Keratinocyte (primary cell): ENCODE data around the gene NGEF. TPM values are rescaled to one million over a fixed set of nuclear protein-coding genes. Genes with fewer than 3 reads are reported as not detected.

Experiments
- DNase-seq: peaks from one replicate; pipeline ENCODE4 v3.0.0-alpha.2; 2011; ENCODE audit warnings: low read depth, missing footprints, low spot score
- FAIRE-seq: peaks from 2 replicates; lab custom pipeline; 2011; peaks lifted over from hg19 to GRCh38; lab: Jason Lieb, UNC
- H2AFZ ChIP-seq: 2 replicates; pipeline ENCODE4 v1.6.0; 2012; ENCODE audit warnings: low read length, control low read depth, inconsistent platforms; ENCODE audit not compliant: control insufficient read depth
- H3K27ac ChIP-seq: 2 replicates; pipeline ENCODE4 v1.5.1; 2011; ENCODE audit warnings: low read length; ENCODE audit not compliant: control insufficient read depth, insufficient read depth
- H3K27me3 ChIP-seq: 3 replicates; pipeline ENCODE4 v1.6.0; 2011; ENCODE audit warnings: low read length; ENCODE audit not compliant: control insufficient read depth, insufficient read depth; ENCODE audit errors: extremely low read depth
- H3K36me3 ChIP-seq, 2 experiments: 2 replicates in 1 of 2; 3 replicates in 1 of 2; pipeline ENCODE4 v1.5.1; 2011; ENCODE audit warnings: low read length in 2 of 2, mild to moderate bottlenecking in 1 of 2; ENCODE audit not compliant: control insufficient read depth in 2 of 2, insufficient read depth in 2 of 2; ENCODE audit errors: extremely low read depth in 1 of 2
- H3K4me1 ChIP-seq: 3 replicates; pipeline ENCODE4 v1.5.1; 2011; ENCODE audit warnings: low read length; ENCODE audit not compliant: control insufficient read depth, insufficient read depth; ENCODE audit errors: extremely low read depth
- H3K4me2 ChIP-seq: 3 replicates; pipeline ENCODE4 v1.6.0; 2011; ENCODE audit warnings: low read depth, low read length; ENCODE audit not compliant: control insufficient read depth, insufficient read depth; ENCODE audit errors: extremely low read depth
- H3K4me3 ChIP-seq, 3 experiments: fragments of 200-600 bp in 1 of 3; sonication (generic) in 1 of 3; 2 replicates in 2 of 3; 3 replicates in 1 of 3; pipeline ENCODE4 v1.5.1; 2011 to 2016; ENCODE audit warnings: low read length in 3 of 3, mild to moderate bottlenecking in 3 of 3, control low read depth in 2 of 3, inconsistent platforms in 1 of 3, low read depth in 1 of 3, mixed read lengths in 1 of 3, mixed run types in 1 of 3, moderate library complexity in 1 of 3; ENCODE audit not compliant: control insufficient read depth in 2 of 3, insufficient read depth in 2 of 3; ENCODE audit errors: extremely low read depth in 1 of 3
- H3K79me2 ChIP-seq: 2 replicates; pipeline ENCODE4 v1.6.0; 2012; ENCODE audit warnings: low read length; ENCODE audit not compliant: control insufficient read depth, insufficient read depth
- H3K9ac ChIP-seq: 3 replicates; pipeline ENCODE4 v1.6.0; 2011; ENCODE audit warnings: low read length; ENCODE audit not compliant: control insufficient read depth, insufficient read depth; ENCODE audit errors: extremely low read depth
- H3K9me1 ChIP-seq: 3 replicates; pipeline ENCODE4 v1.6.0; 2011; ENCODE audit warnings: low read length; ENCODE audit not compliant: control insufficient read depth, insufficient read depth; ENCODE audit errors: extremely low read depth
- H3K9me3 ChIP-seq: 2 replicates; pipeline ENCODE4 v1.5.1; 2012; ENCODE audit warnings: low read depth, low read length; ENCODE audit not compliant: control insufficient read depth
- H4K20me1 ChIP-seq: 3 replicates; pipeline ENCODE4 v1.6.0; 2011; ENCODE audit warnings: low read length; ENCODE audit not compliant: control insufficient read depth, insufficient read depth; ENCODE audit errors: extremely low read depth
- EZH2 ChIP-seq: IDR thresholded peaks from one replicate; pipeline ENCODE4 v1.6.1; 2012; ENCODE audit warnings: inconsistent platforms, mild to moderate bottlenecking, low read length, moderate library complexity
- dilution Hi-C: fragments of 300-500 bp; cut with MboI; formaldehyde crosslinking; loops from one replicate; pipeline ENCODE4 v1.7.0; 2020; ENCODE audit warnings: low sequenced_read_pairs; ENCODE audit not compliant: extremely low pct_ligation_motif_present
- polyA plus RNA-seq, 5 experiments: library from polyadenylated mRNA; depleted of rRNA in 3 of 5; stranded (reverse) in 3 of 5; stranded (forward) in 1 of 5; unstranded in 1 of 5; fragments of >200 nt; gene quantifications; 1 replicate in 1 of 5; 2 replicates in 3 of 5; 3 replicates in 1 of 5; pipeline versions ENCODE4 v1.2.1 to v1.2.3, GENCODE V29; 2011 to 2012; ENCODE audit warnings: missing spikeins in 2 of 5, low read depth in 1 of 5, low replicate concordance in 1 of 5
- TF ChIP-seq, protein P1 (sequence below), 3 experiments: IDR thresholded peaks in 1 of 3; conservative IDR thresholded peaks in 1 of 3; optimal IDR thresholded peaks in 1 of 3; 2 replicates in 2 of 3; 3 replicates in 1 of 3; pipeline versions ENCODE3 to v1.5.1; 2011; ENCODE audit warnings: low read length in 3 of 3, mild to moderate bottlenecking in 3 of 3, moderate library complexity in 2 of 3, control low read depth in 1 of 3, inconsistent platforms in 1 of 3; ENCODE audit not compliant: insufficient read depth in 2 of 3; ENCODE audit errors: extremely low read depth in 1 of 3

NGEF gene
- polyA plus RNA-seq, 1 donor (not counting 4 experiments of a cell fraction or from before 2014, with no cell fraction given), result 0.17 TPM

DNA sequence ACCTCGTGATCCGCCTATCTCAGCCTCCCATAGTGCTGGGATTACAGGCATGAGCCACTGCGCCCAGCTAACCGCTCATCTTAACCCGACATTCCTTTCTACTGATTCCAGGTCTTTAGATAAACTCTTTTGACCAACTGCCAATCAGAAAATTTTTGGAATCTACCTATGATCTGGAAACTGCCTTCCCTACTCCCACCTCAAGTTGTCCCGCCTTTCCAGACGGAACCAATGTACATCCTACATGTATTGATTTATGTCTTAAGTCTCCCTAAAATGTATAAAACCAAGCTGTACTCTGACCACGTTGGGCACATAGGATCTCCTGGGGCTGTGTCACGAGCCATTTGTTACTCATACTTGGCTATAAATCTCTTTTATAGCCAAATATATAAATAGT lies 16.3 kb upstream of the NGEF start:
- peaks cover 25% of the 10 kb centered on the region for H3K4me1 ChIP-seq
- H3K4me3 ChIP-seq, result no peak overlapping the region
- H3K9me3 ChIP-seq, result no peaks in the 10 kb centered on the region
- no peaks in the 10 kb centered on the region for H3K9me1 ChIP-seq
- no peak overlapping the region for H3K4me2 ChIP-seq
- no peaks in the 10 kb centered on the region for H3K36me3 ChIP-seq
- H3K9ac ChIP-seq, result no peak overlapping the region
- H3K27me3 ChIP-seq, result no peaks in the 10 kb centered on the region
- no peaks in the 10 kb centered on the region for H3K79me2 ChIP-seq
- DNase-seq (no peak), FAIRE-seq (no peak)
- no peaks in the 10 kb centered on the region for H4K20me1 ChIP-seq
- H2AFZ ChIP-seq, result no peak overlapping the region
- peak overlapping the region; percentile 42 for H3K27ac ChIP-seq
- dilution Hi-C loops, result no loop called here
- TF ChIP-seq, protein P1, sequence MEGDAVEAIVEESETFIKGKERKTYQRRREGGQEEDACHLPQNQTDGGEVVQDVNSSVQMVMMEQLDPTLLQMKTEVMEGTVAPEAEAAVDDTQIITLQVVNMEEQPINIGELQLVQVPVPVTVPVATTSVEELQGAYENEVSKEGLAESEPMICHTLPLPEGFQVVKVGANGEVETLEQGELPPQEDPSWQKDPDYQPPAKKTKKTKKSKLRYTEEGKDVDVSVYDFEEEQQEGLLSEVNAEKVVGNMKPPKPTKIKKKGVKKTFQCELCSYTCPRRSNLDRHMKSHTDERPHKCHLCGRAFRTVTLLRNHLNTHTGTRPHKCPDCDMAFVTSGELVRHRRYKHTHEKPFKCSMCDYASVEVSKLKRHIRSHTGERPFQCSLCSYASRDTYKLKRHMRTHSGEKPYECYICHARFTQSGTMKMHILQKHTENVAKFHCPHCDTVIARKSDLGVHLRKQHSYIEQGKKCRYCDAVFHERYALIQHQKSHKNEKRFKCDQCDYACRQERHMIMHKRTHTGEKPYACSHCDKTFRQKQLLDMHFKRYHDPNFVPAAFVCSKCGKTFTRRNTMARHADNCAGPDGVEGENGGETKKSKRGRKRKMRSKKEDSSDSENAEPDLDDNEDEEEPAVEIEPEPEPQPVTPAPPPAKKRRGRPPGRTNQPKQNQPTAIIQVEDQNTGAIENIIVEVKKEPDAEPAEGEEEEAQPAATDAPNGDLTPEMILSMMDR (optimal IDR thresholded peaks at IDR 0.05 in 1 of 3, IDR thresholded peaks at IDR 0.05 in 1 of 3, conservative IDR thresholded peaks at IDR 0.05 in 1 of 3; ENCODE audit: extremely low read depth in 1 of 3, insufficient read depth in 2 of 3, low read length in 3 of 3), result no peak
- no peak for TF ChIP-seq EZH2

DNA sequence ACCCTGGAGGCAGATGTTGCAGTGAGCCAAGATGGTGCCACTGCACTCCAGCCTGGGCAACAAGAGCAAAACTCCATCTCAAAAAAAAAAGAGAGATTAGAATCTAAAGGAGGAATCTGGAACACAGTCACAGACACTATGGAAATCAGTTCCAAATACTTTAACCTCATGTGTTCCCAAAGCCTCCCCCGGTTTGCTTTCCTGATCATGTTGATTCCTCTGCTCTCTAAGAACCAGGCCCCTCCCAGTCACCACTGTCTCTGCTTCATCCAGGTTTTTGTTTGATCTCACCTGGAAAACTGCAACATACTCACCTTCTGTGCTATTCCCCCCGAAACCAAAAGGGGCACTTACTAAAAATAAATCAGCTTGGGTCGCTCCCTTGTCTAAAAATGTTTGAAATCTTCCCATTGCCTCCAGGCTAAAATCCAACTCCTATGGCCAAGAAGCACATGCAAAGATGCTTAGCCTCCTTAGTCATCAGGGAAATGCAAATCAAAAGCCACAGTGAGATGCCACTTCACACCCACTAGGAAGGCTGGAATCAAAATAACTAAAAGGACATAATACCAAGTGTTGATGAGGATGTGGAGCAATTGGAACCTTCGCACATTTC lies 13.2 kb upstream of the NGEF start:
- H3K79me2 ChIP-seq, result no peaks in the 10 kb centered on the region
- FAIRE-seq, result peak; percentile 95
- no peaks in the 10 kb centered on the region for H3K9me3 ChIP-seq
- no peaks in the 10 kb centered on the region for H3K27me3 ChIP-seq
- peaks cover 13% of the 10 kb centered on the region for H3K4me1 ChIP-seq
- no peak for DNase-seq
- peak overlapping the region; percentile 50 for H3K4me2 ChIP-seq
- no peaks in the 10 kb centered on the region for H4K20me1 ChIP-seq
- H3K36me3 ChIP-seq, result no peaks in the 10 kb centered on the region
- H3K9ac ChIP-seq, result no peak overlapping the region
- dilution Hi-C loops, result no loop called here
- TF ChIP-seq EZH2, result no peak
- TF ChIP-seq, protein P1 (optimal IDR thresholded peaks at IDR 0.05 in 1 of 3, IDR thresholded peaks at IDR 0.05 in 1 of 3, conservative IDR thresholded peaks at IDR 0.05 in 1 of 3; ENCODE audit: extremely low read depth in 1 of 3, insufficient read depth in 2 of 3, low read length in 3 of 3), result no peak
- no peaks in the 10 kb centered on the region for H3K9me1 ChIP-seq
- H3K4me3 ChIP-seq, result no peak overlapping the region
- no peak overlapping the region for H3K27ac ChIP-seq
- no peak overlapping the region for H2AFZ ChIP-seq
